Adrenal gland (tissue), 5 donors: ENCODE data around the gene TASOR2.

Source experiments
- CTCF ChIP-seq, 6 experiments: fragments of 450-650 bp in 4 of 6; fragments of 200-600 bp in 2 of 6; sonication (generic) in 1 of 6; IDR thresholded peaks; 1 replicate in 5 of 6; 2 replicates in 1 of 6; pipeline versions ENCODE4 v1.5.1 to v1.8.0; 2016 to 2021; ENCODE audit warnings: antibody characterized with exemption in 6 of 6, mild to moderate bottlenecking in 2 of 6, moderate library complexity in 1 of 6
- POLR2A ChIP-seq, 2 donors: fragments of 450-650 bp; IDR thresholded peaks; one replicate each; pipeline ENCODE4 v1.6.1; 2017; ENCODE audit warnings: antibody characterized with exemption in 2 of 2, mild to moderate bottlenecking in 2 of 2, moderate library complexity in 1 of 2
- donor health status: DM: no; HTN: no; CAD: no.

- TF ChIP-seq CTCF (IDR thresholded peaks at IDR 0.05) (no peak), POLR2A (IDR thresholded peaks at IDR 0.05) (no peak)
Measured at GRCh38 chr10:5692461-5693358, 8.1 kb downstream of the TASOR2 start.
